Coronary artery (tissue), 2 donors: ENCODE data around the gene WIZ.

Experiments used
- DNase-seq: peaks from one replicate; pipeline ENCODE4 v3.0.0-alpha.2; 2017; ENCODE audit warnings: low spot score
- H3K27ac ChIP-seq, 2 donors: fragments of 200-600 bp; sonication (generic); one replicate each; pipeline ENCODE4 v1.5.1; 2016 to 2019
- H3K4me3 ChIP-seq: fragments of 200-600 bp; sonication (generic); 2 replicates; pipeline ENCODE4 v1.5.1; 2016; ENCODE audit warnings: mild to moderate bottlenecking, moderate library complexity
- CTCF ChIP-seq: fragments of 200-600 bp; sonication (generic); IDR thresholded peaks from one replicate; pipeline ENCODE4 v1.5.1; 2019; ENCODE audit warnings: antibody characterized with exemption

Gene WIZ

GRCh38 chr19:15401397-15401710 is 48.4 kb downstream of the WIZ start:
- no peak for DNase-seq
- H3K4me3 ChIP-seq = no peak overlapping the region
- TF ChIP-seq CTCF = no peak
- H3K27ac ChIP-seq = no peak overlapping the region

GRCh38 chr19:15400521-15401396 is 49.0 kb downstream of the WIZ start:
- no peak overlapping the region for H3K27ac ChIP-seq
- no peak for DNase-seq
- no peak for TF ChIP-seq CTCF
- no peak overlapping the region for H3K4me3 ChIP-seq

GRCh38 chr19:15399635-15400034 is 50.1 kb downstream of the WIZ start:
- TF ChIP-seq CTCF = no peak
- DNase-seq = no peak
- H3K4me3 ChIP-seq = no peak overlapping the region

GRCh38 chr19:15399234-15399515 is 50.6 kb downstream of the WIZ start:
- H3K4me3 ChIP-seq = no peak overlapping the region
- no peak for TF ChIP-seq CTCF
- no peak overlapping the region for H3K27ac ChIP-seq

More at GRCh38 chr19:15399635-15400034, 50.1 kb downstream of the WIZ start:
- no peak overlapping the region for H3K27ac ChIP-seq

GRCh38 chr19:15398501-15399233 is 51.1 kb downstream of the WIZ start:
- Histone ChIP-seq H3K27ac (no peak overlapping the region), H3K4me3 (no peak overlapping the region)
- no peak for DNase-seq
- no peak for TF ChIP-seq CTCF

More at GRCh38 chr19:15399234-15399515, 50.6 kb downstream of the WIZ start:
- DNase-seq = no peak

- TF ChIP-seq CTCF = no peak
- no peak for DNase-seq
- Histone ChIP-seq H3K4me3 (no peak overlapping the region), H3K27ac (no peak overlapping the region)
Measured at GRCh38 chr19:15397782-15398181, 52.0 kb downstream of the WIZ start.

- TF ChIP-seq CTCF = no peak
- H3K27ac ChIP-seq = no peak overlapping the region
- DNase-seq = no peak
Measured at GRCh38 chr19:15397236-15397635, 52.5 kb downstream of the WIZ start.

More at GRCh38 chr19:15397236-15397635, 52.5 kb downstream of the WIZ start:
- H3K4me3 ChIP-seq = no peak overlapping the region
